NCI-H2227 (cell line): ENCODE results near the gene FABP1.

Source experiments
- DNase-seq: peaks from one replicate; lab custom pipeline; 2025; ENCODE audit not compliant: unreplicated experiment; lab: John Stamatoyannopoulos, UW

Gene FABP1

DNA sequence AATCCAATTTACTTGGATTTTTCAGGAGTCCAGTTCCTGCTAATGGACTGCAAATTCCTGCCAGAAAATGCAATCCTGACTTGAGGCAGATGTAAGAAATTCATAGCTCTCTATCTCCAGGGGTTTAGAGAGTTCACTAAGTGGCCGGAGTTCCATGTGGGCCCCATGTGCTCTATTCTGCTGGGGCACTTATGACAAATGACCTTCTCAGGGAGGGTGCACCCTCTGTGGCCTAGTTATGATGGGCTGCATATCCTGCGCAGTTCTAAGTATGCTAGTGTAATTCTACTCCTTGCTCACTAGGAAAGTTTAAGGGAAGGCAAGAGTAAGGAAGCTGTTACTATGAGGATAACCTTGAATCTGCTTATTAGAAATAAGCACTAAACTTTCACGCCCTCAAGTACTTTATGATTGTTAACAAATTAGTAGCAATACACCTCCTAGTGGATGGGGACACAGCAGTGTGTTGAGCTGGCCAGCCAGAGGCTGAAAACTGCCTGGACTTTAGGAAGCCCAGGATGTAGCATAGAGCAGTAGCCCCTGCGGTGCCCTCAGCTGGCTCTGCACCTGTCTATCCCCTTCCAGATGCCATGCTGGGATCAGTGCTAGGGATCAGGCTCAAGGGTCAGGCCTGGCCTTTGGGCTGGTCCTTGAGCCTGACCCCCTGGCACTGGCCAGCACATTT is 45.8 kb downstream of the FABP1 start:
- no peak for DNase-seq

DNA sequence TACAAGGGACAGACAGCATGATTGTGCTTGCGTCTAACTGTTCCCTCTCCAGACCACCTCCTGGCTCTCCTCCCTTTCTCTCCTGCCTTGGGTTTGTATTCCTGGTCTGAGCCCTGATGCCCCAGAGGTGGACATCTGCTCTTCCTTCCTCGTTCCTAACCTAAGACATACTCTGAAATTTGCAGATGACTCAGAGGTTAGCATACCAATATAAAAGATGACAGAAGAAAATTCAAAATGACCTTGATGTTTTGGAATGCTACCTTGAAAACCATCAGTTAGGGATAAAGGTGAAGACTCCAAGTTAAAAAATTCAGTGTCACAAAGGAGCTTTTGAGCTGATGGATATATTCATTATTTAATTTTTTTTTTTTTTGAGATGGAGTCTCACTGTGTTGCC is 47.3 kb downstream of the FABP1 start:
- DNase-seq, result no peak

DNA sequence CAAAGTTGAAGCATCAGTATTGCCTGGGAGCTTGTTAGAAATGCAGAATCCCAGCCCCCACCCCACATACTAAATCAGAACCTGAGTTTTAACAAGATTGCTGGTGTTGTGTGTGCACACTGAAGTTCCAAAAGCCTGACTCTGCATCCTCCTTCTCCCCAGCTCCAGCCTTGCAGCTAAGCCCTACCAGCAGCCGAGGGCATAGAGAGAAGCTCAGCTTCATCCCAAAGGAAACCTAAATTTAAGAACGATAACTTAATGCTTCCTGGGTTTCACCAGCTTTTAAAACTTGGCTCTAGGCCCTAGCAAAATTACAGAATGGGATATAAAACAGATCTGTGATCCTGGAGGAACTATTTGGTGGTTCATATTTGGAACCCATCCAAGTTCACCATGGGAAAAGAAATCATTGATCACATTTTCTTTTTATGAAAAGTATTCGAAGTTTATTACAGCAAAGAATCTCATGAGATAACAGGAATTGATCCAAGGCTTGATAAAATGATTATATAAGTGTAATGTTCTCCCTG is 49.2 kb downstream of the FABP1 start:
- no peak for DNase-seq

DNA sequence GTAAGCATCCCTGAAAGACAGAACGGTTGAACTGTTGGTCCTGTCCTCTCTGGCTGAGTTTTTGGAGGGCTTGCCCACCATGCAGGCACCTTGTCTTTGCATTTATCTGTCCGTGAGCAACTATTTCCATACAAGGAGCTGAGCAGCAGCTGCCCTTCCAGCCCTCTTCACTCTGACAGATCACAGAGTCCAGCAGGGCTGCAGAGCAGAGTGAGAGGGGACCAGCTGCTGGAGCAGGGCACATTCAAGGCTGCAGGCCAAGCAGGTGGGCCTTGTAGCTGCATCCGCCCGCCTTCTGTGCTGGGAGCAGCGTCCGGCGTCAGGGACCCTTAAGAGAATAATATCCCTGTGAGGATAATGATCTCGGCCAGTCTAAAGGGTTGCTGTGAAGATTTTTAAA is 50.8 kb downstream of the FABP1 start:
- DNase-seq, result no peak

DNA sequence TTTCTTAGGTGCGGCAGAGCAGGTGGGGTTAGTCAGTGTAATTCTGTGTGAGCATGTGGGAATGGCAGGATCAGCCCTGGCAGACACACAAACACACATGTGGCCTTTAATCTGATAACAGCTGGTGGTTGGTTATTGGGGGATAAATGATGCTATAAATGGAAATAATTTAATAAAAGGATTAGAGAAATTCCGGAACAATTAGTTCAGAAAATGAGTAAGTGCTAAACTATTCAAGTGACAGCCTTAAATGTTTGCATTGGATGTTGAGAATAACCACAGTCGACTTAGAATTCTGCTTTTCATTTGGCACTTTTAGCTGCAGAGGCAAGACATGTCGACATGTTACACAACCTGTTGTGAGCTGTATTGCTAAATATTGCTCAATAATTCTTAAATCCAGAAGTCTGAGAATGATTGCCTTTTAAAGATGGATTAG is 53.0 kb downstream of the FABP1 start:
- no peak for DNase-seq

DNA sequence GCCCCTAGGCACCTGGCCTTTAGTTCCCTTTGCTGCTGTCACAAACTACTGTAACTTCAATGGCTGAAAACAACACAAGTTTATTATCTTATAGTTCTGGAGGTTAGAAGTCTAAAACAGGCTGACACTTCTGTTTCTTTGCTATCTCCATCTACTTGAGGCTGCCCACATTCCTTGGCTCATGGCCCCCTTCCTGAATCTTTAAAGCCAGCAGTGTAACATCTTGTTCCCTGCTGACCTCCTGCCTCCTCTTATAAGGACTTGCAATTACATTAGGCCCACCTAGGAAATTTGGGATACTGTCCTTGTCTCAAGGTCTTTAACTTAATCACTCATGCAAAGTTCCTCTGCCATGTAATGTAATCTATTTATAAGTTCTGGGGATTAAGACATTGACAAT is 53.7 kb downstream of the FABP1 start:
- DNase-seq, result no peak
